Duodenal mucosa (tissue), 2 donors: ENCODE measurements around the gene NBEAL2.

Source experiments
- H3K27ac ChIP-seq: one replicate; pipeline ENCODE4 v1.7.0; 2013; ENCODE audit warnings: low read depth, low read length
- H3K27me3 ChIP-seq, 2 donors: one replicate each; pipeline ENCODE4 v1.7.0; 2013; ENCODE audit warnings: low read length in 2 of 2, control low read depth in 1 of 2; ENCODE audit not compliant: insufficient read depth in 2 of 2, control insufficient read depth in 1 of 2
- H3K36me3 ChIP-seq, 2 donors: one replicate each; pipeline ENCODE4 v1.7.0; 2013; ENCODE audit warnings: low read length in 2 of 2, control low read depth in 1 of 2; ENCODE audit not compliant: insufficient read depth in 2 of 2, control insufficient read depth in 1 of 2
- H3K4me1 ChIP-seq, 2 donors: one replicate each; pipeline ENCODE4 v1.7.0; 2013; ENCODE audit warnings: low read length in 2 of 2, control low read depth in 1 of 2; ENCODE audit not compliant: insufficient read depth in 2 of 2, control insufficient read depth in 1 of 2
- H3K4me3 ChIP-seq, 2 donors: one replicate each; pipeline ENCODE4 v1.7.0; 2013; ENCODE audit warnings: low read length in 2 of 2, low read depth in 1 of 2
- H3K9ac ChIP-seq, 2 donors: one replicate each; pipeline ENCODE4 v1.7.0; 2013; ENCODE audit warnings: low read length in 2 of 2, low read depth in 1 of 2
- H3K9me3 ChIP-seq, 2 donors: one replicate each; pipeline ENCODE4 v1.7.0; 2013; ENCODE audit warnings: low read length in 2 of 2, control low read depth in 1 of 2; ENCODE audit not compliant: control insufficient read depth in 1 of 2

Gene NBEAL2, protein sequence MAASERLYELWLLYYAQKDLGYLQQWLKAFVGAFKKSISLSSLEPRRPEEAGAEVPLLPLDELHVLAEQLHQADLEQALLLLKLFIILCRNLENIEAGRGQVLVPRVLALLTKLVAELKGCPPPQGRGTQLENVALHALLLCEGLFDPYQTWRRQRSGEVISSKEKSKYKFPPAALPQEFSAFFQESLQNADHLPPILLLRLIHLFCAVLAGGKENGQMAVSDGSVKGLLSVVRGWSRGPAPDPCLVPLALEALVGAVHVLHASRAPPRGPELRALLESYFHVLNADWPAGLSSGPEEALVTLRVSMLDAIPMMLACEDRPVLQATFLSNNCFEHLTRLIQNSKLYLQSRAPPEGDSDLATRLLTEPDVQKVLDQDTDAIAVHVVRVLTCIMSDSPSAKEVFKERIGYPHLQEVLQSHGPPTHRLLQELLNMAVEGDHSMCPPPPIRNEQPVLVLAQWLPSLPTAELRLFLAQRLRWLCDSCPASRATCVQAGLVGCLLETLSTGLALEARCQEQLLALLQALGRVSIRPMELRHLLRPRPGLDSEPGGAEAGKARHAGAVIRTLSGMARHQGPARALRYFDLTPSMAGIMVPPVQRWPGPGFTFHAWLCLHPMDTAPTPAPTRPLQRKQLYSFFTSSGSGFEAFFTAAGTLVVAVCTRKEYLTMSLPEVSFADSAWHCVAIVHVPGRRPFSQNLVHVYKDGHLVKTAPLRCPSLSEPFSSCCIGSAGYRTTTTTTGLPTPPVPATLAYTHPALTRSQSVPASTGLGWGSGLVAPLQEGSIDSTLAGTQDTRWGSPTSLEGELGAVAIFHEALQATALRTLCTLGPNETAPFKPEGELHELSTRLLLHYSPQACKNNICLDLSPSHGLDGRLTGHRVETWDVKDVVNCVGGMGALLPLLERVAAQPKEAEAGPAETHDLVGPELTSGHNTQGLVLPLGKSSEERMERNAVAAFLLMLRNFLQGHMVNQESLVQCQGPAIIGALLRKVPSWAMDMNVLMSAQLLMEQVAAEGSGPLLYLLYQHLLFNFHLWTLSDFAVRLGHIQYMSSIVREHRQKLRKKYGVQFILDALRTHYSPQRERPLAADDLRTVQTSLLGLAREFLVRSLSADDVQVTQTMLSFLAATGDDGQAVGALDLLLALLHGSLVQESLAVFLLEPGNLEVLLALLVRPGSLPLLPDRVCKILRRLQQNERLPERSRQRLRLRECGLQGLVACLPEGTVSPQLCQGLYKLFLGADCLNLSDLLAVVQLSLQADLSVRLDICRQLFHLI (N-terminal part only)

GRCh38 chr3:46978985-46979944, at the start of gene NBEAL2:
NBEAL2 (plus strand) TSS chr3:46979666; CDS start chr3:46979862, 196 bp downstream.
- H3K4me1 ChIP-seq = peaks cover 40 to 43% of the 10 kb centered on the region in 2 donors
- no peaks in the 10 kb centered on the region for H3K36me3 ChIP-seq
- H3K27ac ChIP-seq = peak within 1 kb of the TSS; percentile 90
- H3K9ac ChIP-seq = peak within 1 kb of the TSS; percentile 63 to 99
- no peaks in the 10 kb centered on the region for H3K27me3 ChIP-seq
- H3K4me3 ChIP-seq = peak within 1 kb of the TSS; percentile 76 to 99
- no peaks in the 10 kb centered on the region for H3K9me3 ChIP-seq

DNA sequence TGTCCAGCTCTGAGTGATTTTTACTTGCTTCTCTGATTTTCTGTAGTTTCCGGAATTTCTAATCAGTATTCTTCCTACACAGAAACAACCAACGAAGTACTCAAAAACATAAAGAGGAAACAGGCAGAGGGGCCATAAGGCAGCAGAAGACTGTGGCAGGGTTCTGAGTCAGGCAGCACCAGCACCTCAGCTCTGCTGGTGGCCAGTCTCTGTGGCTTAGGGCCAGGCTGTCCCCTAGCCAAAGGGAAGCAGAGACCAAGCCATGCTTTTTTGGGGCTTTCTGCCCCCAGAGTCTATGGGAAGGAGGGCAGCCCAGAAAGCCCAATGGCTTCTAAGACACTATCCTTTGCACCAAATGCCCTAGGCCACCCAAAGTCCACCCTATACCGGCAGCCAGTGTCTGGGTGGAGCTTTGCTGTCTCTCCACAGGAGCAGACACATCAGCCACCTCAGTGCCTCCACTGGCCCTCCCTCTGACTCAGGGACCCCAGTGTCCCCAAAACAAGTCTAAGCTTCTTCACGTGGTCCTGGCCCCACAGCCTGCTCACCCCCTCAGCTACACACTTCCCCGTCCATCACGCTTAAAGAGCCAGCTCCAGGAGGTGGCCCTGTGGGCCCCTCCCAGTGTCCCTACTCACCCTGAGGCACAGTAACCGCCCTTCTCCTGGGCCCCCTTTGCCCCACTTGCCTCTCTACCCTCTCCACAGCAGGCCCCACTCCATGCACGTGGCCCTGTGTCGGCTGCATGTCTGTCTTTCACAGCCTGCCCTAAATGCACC, 49.1 kb upstream of the NBEAL2 start:
- Histone ChIP-seq H3K4me3 (peak overlapping the region; percentile 19 to 28), H3K4me1 (peaks cover 91 to 92% of the 10 kb centered on the region in 2 donors), H3K27ac (peak overlapping the region; percentile 47)

GRCh38 chr3:46930945-46931403, 48.5 kb upstream of the NBEAL2 start:
- Histone ChIP-seq H3K4me1 (peaks cover 93% of the 10 kb centered on the region in 2 donors), H3K4me3 (peak overlapping the region; percentile 19 to 28), H3K9me3 (no peaks in the 10 kb centered on the region), H3K27me3 (no peaks in the 10 kb centered on the region), H3K9ac (peak overlapping the region; percentile 25 to 35), H3K27ac (peak overlapping the region; percentile 58), H3K36me3 (peaks cover 0 to 9% of the 10 kb centered on the region in 2 donors)

More for the DNA sequence above, 49.1 kb upstream of the NBEAL2 start:
- Histone ChIP-seq H3K27me3 (no peaks in the 10 kb centered on the region), H3K9me3 (no peaks in the 10 kb centered on the region), H3K36me3 (peaks cover 2 to 14% of the 10 kb centered on the region in 2 donors), H3K9ac (peak overlapping the region; percentile 28 to 35)

DNA sequence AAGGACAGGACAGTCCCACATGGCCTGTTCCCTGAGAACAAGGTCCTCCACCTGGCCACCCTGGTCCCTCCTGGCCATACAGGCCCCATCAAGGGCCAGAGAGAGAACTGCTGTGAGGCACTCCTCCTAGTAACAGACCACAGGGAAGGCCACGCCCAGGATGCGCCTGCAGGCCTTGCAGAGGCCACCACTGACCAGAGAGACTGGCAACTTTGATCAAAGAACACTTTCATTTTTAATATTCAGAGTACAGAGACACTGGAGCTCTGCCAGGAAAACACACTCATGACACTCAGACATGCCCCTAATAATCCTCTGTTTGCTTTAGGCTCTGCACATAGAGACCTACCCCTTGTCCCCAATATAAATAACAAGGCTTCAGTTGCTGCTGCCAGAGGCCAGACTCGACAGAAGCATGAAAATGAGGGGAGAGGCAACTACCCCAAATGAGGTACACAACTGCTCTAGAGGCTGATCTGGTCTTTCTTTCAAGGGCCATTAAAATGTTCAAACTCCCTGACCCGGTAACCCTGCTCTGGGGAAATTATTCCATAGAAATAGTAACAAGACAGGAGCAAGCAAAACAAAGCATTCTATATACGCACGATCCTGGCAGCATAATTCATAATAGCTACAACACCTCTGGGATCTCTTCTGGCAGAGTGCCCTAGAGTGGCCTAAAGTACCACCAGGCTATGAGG, 47.7 kb upstream of the NBEAL2 start:
- Histone ChIP-seq H3K4me3 (peak overlapping the region in 1 of 2 donors; percentile 19), H3K4me1 (peaks cover 93% of the 10 kb centered on the region in 2 donors)

GRCh38 chr3:46932455-46933225, 46.8 kb upstream of the NBEAL2 start:
- Histone ChIP-seq H3K9ac (peak overlapping the region; percentile 1 to 59), H3K27me3 (no peaks in the 10 kb centered on the region), H3K4me3 (no peak overlapping the region), H3K36me3 (peaks cover 0 to 21% of the 10 kb centered on the region in 2 donors), H3K4me1 (peaks cover 84 to 86% of the 10 kb centered on the region in 2 donors), H3K27ac (peak overlapping the region; percentile 58), H3K9me3 (no peaks in the 10 kb centered on the region)

More for the DNA sequence above, 47.7 kb upstream of the NBEAL2 start:
- peaks cover 0 to 12% of the 10 kb centered on the region in 2 donors for H3K36me3 ChIP-seq
- peak overlapping the region; percentile 35 to 59 for H3K9ac ChIP-seq
- H3K27ac ChIP-seq = peak overlapping the region; percentile 58
- H3K9me3 ChIP-seq = no peaks in the 10 kb centered on the region
- no peaks in the 10 kb centered on the region for H3K27me3 ChIP-seq

GRCh38 chr3:46933261-46933660, 46.2 kb upstream of the NBEAL2 start:
- Histone ChIP-seq H3K9me3 (no peaks in the 10 kb centered on the region), H3K27ac (peak overlapping the region; percentile 58), H3K36me3 (peaks cover 0 to 26% of the 10 kb centered on the region in 2 donors), H3K4me3 (no peak overlapping the region), H3K27me3 (no peaks in the 10 kb centered on the region), H3K4me1 (peaks cover 78 to 86% of the 10 kb centered on the region in 2 donors), H3K9ac (peak overlapping the region in 1 of 2 donors; percentile 1)

GRCh38 chr3:46934072-46934471, 45.4 kb upstream of the NBEAL2 start:
- Histone ChIP-seq H3K27ac (no peak overlapping the region), H3K27me3 (no peaks in the 10 kb centered on the region), H3K4me3 (peak overlapping the region in 1 of 2 donors; percentile 1), H3K9ac (no peak overlapping the region), H3K4me1 (peaks cover 79 to 86% of the 10 kb centered on the region in 2 donors), H3K36me3 (peaks cover 0 to 31% of the 10 kb centered on the region in 2 donors), H3K9me3 (no peaks in the 10 kb centered on the region)
